HCT116 (cell line): ENCODE results near the gene GRIA4. TPM values are rescaled to one million over a fixed set of nuclear protein-coding genes. Genes with fewer than 3 reads are reported as not detected.

ENCODE experiments used
- ATAC-seq: fragments of 200-7000 bp; cut with Tn5 transposase; 2 replicates; pipeline ENCODE4 v1.9.1; 2020; ENCODE audit warnings: mild to moderate bottlenecking, moderate library complexity
- BruUV-seq: library from RNA; stranded (reverse); fragments of 400-500 nt; replicated peaks from 2 replicates; lab custom pipeline; 2021; lab: Mats Ljungman, UMichigan
- CTCF ChIA-PET: fragments of 300-600 bp; sonication (Branson Sonifier 250); formaldehyde crosslinking; loops from one replicate; lab custom pipeline; 2021; ENCODE audit warnings: antibody characterized with exemption; lab: Charles Lee
- POLR2A ChIA-PET: fragments of 300-600, 350-600 bp; sonication (Branson Sonifier 250); formaldehyde crosslinking; loops from one replicate; lab custom pipeline; 2021; ENCODE audit warnings: antibody characterized with exemption; lab: Charles Lee
- RAD21 ChIA-PET, 2 experiments: fragments of 300-600 bp; sonication (Branson Sonifier 250); formaldehyde crosslinking; loops; one replicate each; lab custom pipeline; 2023; ENCODE audit warnings: low total read pairs in 2 of 2; ENCODE audit not compliant: uncharacterized antibody in 2 of 2, unreplicated experiment in 2 of 2, low non-redundant PET in 1 of 2; lab: Charles Lee
- DNase-seq: peaks from one replicate; pipeline ENCODE4 v3.0.0-alpha.2; 2010; ENCODE audit warnings: low read depth, low spot score
- H2AFZ ChIP-seq: fragments of 200-600 bp; shearing (Covaris generic), sonication (generic); 2 replicates; pipeline ENCODE4 v1.6.1; 2017; ENCODE audit warnings: low read depth, mixed run types, mixed read lengths, antibody characterized with exemption, low read length; ENCODE audit not compliant: poor library complexity, severe bottlenecking
- H3K27ac ChIP-seq: 2 replicates; pipeline ENCODE4 v1.5.1; 2012; ENCODE audit warnings: low read depth, low read length
- H3K27me3 ChIP-seq: fragments of 200-600 bp; sonication (generic); 2 replicates; pipeline ENCODE4 v1.6.1; 2016; ENCODE audit warnings: mixed run types, low read length, mixed read lengths; ENCODE audit not compliant: insufficient read depth
- H3K36me3 ChIP-seq, 2 experiments: fragments of 200-500 bp in 1 of 2; fragments of 200-600 bp in 1 of 2; sonication (Bioruptor generic) in 1 of 2; sonication (generic) in 1 of 2; 2 replicates each; pipeline versions ENCODE4 v1.5.1 to v1.6.1; 2014 to 2016; ENCODE audit warnings: low read length in 2 of 2, inconsistent platforms in 1 of 2, mixed read lengths in 1 of 2, mixed run types in 1 of 2; ENCODE audit not compliant: insufficient read depth in 2 of 2, control insufficient read depth in 1 of 2
- H3K4me1 ChIP-seq, 2 experiments: fragments of 200-600 bp in 1 of 2; sonication (generic) in 1 of 2; 2 replicates each; pipeline versions ENCODE4 v1.5.1 to v1.6.1; 2012 to 2017; ENCODE audit warnings: low read length in 2 of 2, inconsistent platforms in 1 of 2, mild to moderate bottlenecking in 1 of 2, mixed read lengths in 1 of 2, mixed run types in 1 of 2, moderate library complexity in 1 of 2; ENCODE audit not compliant: insufficient read depth in 2 of 2, control insufficient read depth in 1 of 2
- H3K4me2 ChIP-seq: fragments of 200-600 bp; sonication (generic); 2 replicates; pipeline ENCODE4 v1.6.1; 2017; ENCODE audit warnings: mixed run types, low read length, mixed read lengths
- H3K4me3 ChIP-seq, 2 experiments: fragments of 200-600 bp in 1 of 2; sonication (generic) in 1 of 2; replicated peaks in 1 of 2; 2 replicates each; pipeline ENCODE4 v1.5.1; 2011 to 2016; ENCODE audit warnings: low read length in 2 of 2, control low read depth in 1 of 2, low read depth in 1 of 2, mild to moderate bottlenecking in 1 of 2, mixed read lengths in 1 of 2, mixed run types in 1 of 2
- H3K79me2 ChIP-seq: fragments of 200-600 bp; sonication (generic); 2 replicates; pipeline ENCODE4 v1.6.1; 2017; ENCODE audit warnings: mild to moderate bottlenecking, mixed run types, low read length, moderate library complexity, mixed read lengths; ENCODE audit not compliant: insufficient read depth
- H3K9ac ChIP-seq: fragments of 200-600 bp; sonication (generic); 2 replicates; pipeline ENCODE4 v1.6.1; 2016; ENCODE audit warnings: low read length, mixed read lengths
- H3K9me2 ChIP-seq: fragments of 200-600 bp; sonication (generic), shearing (Covaris generic); 2 replicates; pipeline ENCODE4 v1.6.1; 2017; ENCODE audit warnings: mixed run types, mild to moderate bottlenecking, moderate library complexity; ENCODE audit not compliant: insufficient read depth
- H3K9me3 ChIP-seq, 2 experiments: fragments of 200-500 bp in 1 of 2; fragments of 200-600 bp in 1 of 2; sonication (Bioruptor generic) in 1 of 2; sonication (generic) in 1 of 2; 2 replicates each; pipeline ENCODE4 v1.6.1; 2014 to 2017; ENCODE audit warnings: low read length in 2 of 2, mixed read lengths in 2 of 2, inconsistent platforms in 1 of 2, low read depth in 1 of 2, mild to moderate bottlenecking in 1 of 2, mixed run types in 1 of 2, moderate library complexity in 1 of 2; ENCODE audit not compliant: control insufficient read depth in 1 of 2, insufficient read depth in 1 of 2
- H4K20me1 ChIP-seq: fragments of 200-600 bp; sonication (generic), shearing (Covaris generic); 2 replicates; pipeline ENCODE4 v1.6.1; 2017; ENCODE audit warnings: mixed run types, mild to moderate bottlenecking, moderate library complexity; ENCODE audit not compliant: insufficient read depth
- ELF1 ChIP-seq: IDR thresholded peaks from 2 replicates; pipeline ENCODE4 v1.6.1; 2012; ENCODE audit warnings: low read depth, borderline replicate concordance
- EZH2 ChIP-seq: fragments of 200-600 bp; sonication (generic); IDR thresholded peaks from 2 replicates; pipeline ENCODE4 v1.6.1; 2017; ENCODE audit warnings: antibody characterized with exemption, mixed run types
- JUND ChIP-seq: IDR thresholded peaks from 2 replicates; pipeline ENCODE4 v1.6.1; 2012
- POLR2A ChIP-seq: IDR thresholded peaks from 2 replicates; pipeline ENCODE4 v1.7.0; 2011; ENCODE audit warnings: borderline replicate concordance; ENCODE audit not compliant: insufficient read depth, insufficient read length; ENCODE audit errors: extremely low read depth
- RAD21 ChIP-seq: IDR thresholded peaks from 2 replicates; pipeline ENCODE4 v1.6.1; 2012; ENCODE audit warnings: low read depth, mild to moderate bottlenecking
- SIN3A ChIP-seq: IDR thresholded peaks from 2 replicates; pipeline ENCODE4 v1.6.1; 2012; ENCODE audit warnings: low read depth
- ZFX ChIP-seq: fragments of 450-650 bp; IDR thresholded peaks from 2 replicates; pipeline ENCODE4 v1.6.1; 2017
- ZNF274 ChIP-seq: fragments of 200-500 bp; sonication (Bioruptor generic); IDR thresholded peaks from 2 replicates; pipeline ENCODE4 v1.6.1; 2014; ENCODE audit warnings: mild to moderate bottlenecking, low read depth, low read length, inconsistent platforms
- intact Hi-C: fragments of 100-400 bp; cut with micrococcal nuclease; formaldehyde crosslinking; loops from 2 replicates; pipeline ENCODE4 v1.10.0; 2022
- total RNA-seq: library from RNA; stranded (reverse); gene quantifications from one replicate; pipeline ENCODE4 v1.2.1, GENCODE V29; 2021; ENCODE audit not compliant: unreplicated experiment
- TF ChIP-seq, protein P1 (sequence below): IDR thresholded peaks from 2 replicates; pipeline ENCODE4 v1.6.1; 2012
- TF ChIP-seq, protein P2 (sequence below): IDR thresholded peaks from 2 replicates; pipeline ENCODE4 v1.6.1; 2012

The GRIA4 gene
- total RNA-seq, 1 experiment from 2014 or later = not detected

DNA sequence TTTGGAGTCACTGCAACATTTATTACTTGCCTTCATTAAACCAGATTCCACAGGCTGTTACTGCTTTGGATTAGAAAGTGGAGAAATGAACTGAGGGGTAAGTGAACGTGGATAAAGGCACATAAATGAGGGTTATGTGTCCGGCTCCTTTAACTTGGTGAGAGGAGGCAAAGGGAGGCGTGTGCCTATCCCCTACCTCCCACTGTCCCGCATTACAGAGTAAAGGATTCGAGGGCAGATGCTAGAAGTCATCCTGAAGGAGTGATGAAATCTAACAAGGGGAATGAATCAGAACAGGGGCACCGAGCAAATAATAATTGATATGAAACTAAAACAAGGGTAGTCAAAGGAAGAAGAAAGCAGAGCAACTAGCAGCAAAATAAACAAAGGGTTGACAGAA lies 147.2 kb downstream of the GRIA4 start:
- BruUV-seq = no TSS peak
- Histone ChIP-seq H3K36me3 (no peaks in the 10 kb centered on the region), H3K9ac (no peak overlapping the region), H3K9me2 (no peaks in the 10 kb centered on the region), H3K4me3 (no peak overlapping the region), H3K9me3 (no peaks in the 10 kb centered on the region), H3K27me3 (no peaks in the 10 kb centered on the region), H3K79me2 (no peaks in the 10 kb centered on the region), H4K20me1 (no peaks in the 10 kb centered on the region), H3K27ac (no peak overlapping the region), H3K4me1 (no peaks in the 10 kb centered on the region), H2AFZ (no peak overlapping the region), H3K4me2 (no peak overlapping the region)
- POLR2A ChIA-PET = no interaction called here
- intact Hi-C loops = no loop called here
- no peak for DNase-seq
- RAD21 ChIA-PET = no interaction called here
- no peak for ATAC-seq
- CTCF ChIA-PET = no interaction called here
- TF ChIP-seq, protein P1, sequence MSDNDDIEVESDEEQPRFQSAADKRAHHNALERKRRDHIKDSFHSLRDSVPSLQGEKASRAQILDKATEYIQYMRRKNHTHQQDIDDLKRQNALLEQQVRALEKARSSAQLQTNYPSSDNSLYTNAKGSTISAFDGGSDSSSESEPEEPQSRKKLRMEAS = no peak
- TF ChIP-seq ELF1 (no peak), ZNF274 (no peak), EZH2 (no peak), POLR2A (no peak), RAD21 (no peak), SIN3A (no peak)
- TF ChIP-seq, protein P2, sequence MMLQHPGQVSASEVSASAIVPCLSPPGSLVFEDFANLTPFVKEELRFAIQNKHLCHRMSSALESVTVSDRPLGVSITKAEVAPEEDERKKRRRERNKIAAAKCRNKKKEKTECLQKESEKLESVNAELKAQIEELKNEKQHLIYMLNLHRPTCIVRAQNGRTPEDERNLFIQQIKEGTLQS = no peak

- H3K4me3 ChIP-seq = no peak overlapping the region
- POLR2A ChIA-PET = no interaction called here
- RAD21 ChIA-PET = no interaction called here
- no peak overlapping the region for H3K9ac ChIP-seq
- H3K9me3 ChIP-seq = no peaks in the 10 kb centered on the region
- no peak for ATAC-seq
- H3K9me2 ChIP-seq = no peaks in the 10 kb centered on the region
- no peaks in the 10 kb centered on the region for H3K27me3 ChIP-seq
- no peak overlapping the region for H3K27ac ChIP-seq
- no peak overlapping the region for H2AFZ ChIP-seq
- DNase-seq = no peak
- no peaks in the 10 kb centered on the region for H3K79me2 ChIP-seq
- no peak overlapping the region for H3K4me2 ChIP-seq
- no peaks in the 10 kb centered on the region for H4K20me1 ChIP-seq
- intact Hi-C loops = no loop called here
- no peaks in the 10 kb centered on the region for H3K36me3 ChIP-seq
- TF ChIP-seq JUND (no peak), ZFX (no peak)
- CTCF ChIA-PET = no interaction called here
- BruUV-seq = no TSS peak
- H3K4me1 ChIP-seq = no peaks in the 10 kb centered on the region
These were observed 153.7 kb downstream of the GRIA4 start for GRCh38 chr11:105763594-105763993.
